Liver (tissue), 9 donors: ENCODE results near the gene MAN1C1. TPM values are rescaled to one million over a fixed set of nuclear protein-coding genes. Genes with fewer than 3 reads are reported as not detected.

Experiments used
- DNase-seq: peaks from one replicate; pipeline ENCODE4 v3.0.0-alpha.2; 2017; ENCODE audit warnings: low spot score
- H3K27ac ChIP-seq, 2 donors: one replicate each; pipeline ENCODE4 v1.7.0; 2013; ENCODE audit warnings: inconsistent platforms in 2 of 2, low read length in 2 of 2, control low read depth in 1 of 2, low read depth in 1 of 2, mild to moderate bottlenecking in 1 of 2
- H3K27me3 ChIP-seq, 4 donors: one replicate each; pipeline versions ENCODE4 v1.6.1 to v1.7.0; 2013; ENCODE audit warnings: low read length in 3 of 4, inconsistent platforms in 1 of 4, mild to moderate bottlenecking in 1 of 4, moderate library complexity in 1 of 4; ENCODE audit not compliant: control insufficient read depth in 4 of 4, insufficient read depth in 4 of 4
- H3K36me3 ChIP-seq, 4 donors: one replicate each; pipeline versions ENCODE4 v1.6.1 to v1.7.0; 2013; ENCODE audit warnings: low read length in 3 of 4, mild to moderate bottlenecking in 3 of 4, low read depth in 1 of 4, moderate library complexity in 1 of 4; ENCODE audit not compliant: control insufficient read depth in 4 of 4, insufficient read depth in 3 of 4
- H3K4me1 ChIP-seq, 4 donors: one replicate each; pipeline versions ENCODE4 v1.6.1 to v1.7.0; 2013; ENCODE audit warnings: low read length in 3 of 4, mild to moderate bottlenecking in 3 of 4, moderate library complexity in 1 of 4; ENCODE audit not compliant: control insufficient read depth in 4 of 4, insufficient read depth in 4 of 4
- H3K4me3 ChIP-seq, 3 donors: one replicate each; pipeline versions ENCODE4 v1.6.1 to v1.7.0; 2013; ENCODE audit warnings: low read length in 3 of 3, control low read depth in 1 of 3, low read depth in 1 of 3, mild to moderate bottlenecking in 1 of 3
- H3K9ac ChIP-seq, 2 donors: one replicate each; pipeline ENCODE4 v1.7.0; 2013; ENCODE audit warnings: low read length in 2 of 2, mild to moderate bottlenecking in 2 of 2, moderate library complexity in 2 of 2, control low read depth in 1 of 2, low read depth in 1 of 2
- H3K9me3 ChIP-seq, 4 donors: one replicate each; pipeline versions ENCODE4 v1.6.1 to v1.7.0; 2013; ENCODE audit warnings: low read length in 3 of 4; ENCODE audit not compliant: control insufficient read depth in 4 of 4
- ATF3 ChIP-seq: IDR thresholded peaks from 2 replicates; pipeline ENCODE4 v1.6.1; 2016; ENCODE audit warnings: antibody characterized with exemption
- CTCF ChIP-seq: fragments of 150-350 bp; IDR thresholded peaks from 2 replicates; pipeline ENCODE4 v1.5.1; 2017; ENCODE audit warnings: improper control_type of control experiment, low read depth, low read length; ENCODE audit not compliant: missing input control
- EGR1 ChIP-seq, 2 donors: IDR thresholded peaks; 2 replicates each; pipeline ENCODE4 v1.6.1; 2016 to 2018; ENCODE audit warnings: antibody characterized with exemption in 2 of 2, low read depth in 2 of 2
- FOXA1 ChIP-seq: IDR thresholded peaks from 2 replicates; pipeline ENCODE4 v1.6.1; 2016; ENCODE audit warnings: antibody characterized with exemption
- FOXA2 ChIP-seq: IDR thresholded peaks from 2 replicates; pipeline ENCODE4 v1.6.1; 2016; ENCODE audit warnings: antibody characterized with exemption
- GABPA ChIP-seq, 2 donors: IDR thresholded peaks in 1 of 2; conservative IDR thresholded peaks in 1 of 2; 2 replicates each; pipeline ENCODE4 v1.6.1; 2016; ENCODE audit warnings: antibody characterized with exemption in 2 of 2, mild to moderate bottlenecking in 1 of 2, moderate library complexity in 1 of 2
- HNF4A ChIP-seq, 2 donors: conservative IDR thresholded peaks; 2 replicates each; pipeline ENCODE4 v1.6.1; 2016; ENCODE audit warnings: antibody characterized with exemption in 2 of 2, mild to moderate bottlenecking in 2 of 2
- HNF4G ChIP-seq: IDR thresholded peaks from 2 replicates; pipeline ENCODE4 v1.6.1; 2016; ENCODE audit warnings: antibody characterized with exemption
- JUND ChIP-seq, 2 donors: IDR thresholded peaks; 2 replicates each; pipeline ENCODE4 v1.6.1; 2016; ENCODE audit warnings: antibody characterized with exemption in 2 of 2
- MAX ChIP-seq: IDR thresholded peaks from 2 replicates; pipeline ENCODE4 v1.6.1; 2016; ENCODE audit warnings: antibody characterized with exemption
- RAD21 ChIP-seq, 2 donors: IDR thresholded peaks; 2 replicates each; pipeline ENCODE4 v1.6.1; 2016; ENCODE audit warnings: antibody characterized with exemption in 2 of 2, mild to moderate bottlenecking in 2 of 2
- REST ChIP-seq: IDR thresholded peaks from 2 replicates; pipeline ENCODE4 v1.6.1; 2016; ENCODE audit warnings: antibody characterized with exemption, mild to moderate bottlenecking
- RXRA ChIP-seq, 2 donors: IDR thresholded peaks; 2 replicates each; pipeline ENCODE4 v1.6.1; 2017 to 2018; ENCODE audit warnings: antibody characterized with exemption in 2 of 2, mild to moderate bottlenecking in 1 of 2
- SP1 ChIP-seq: IDR thresholded peaks from 2 replicates; pipeline ENCODE4 v1.6.1; 2018; ENCODE audit warnings: antibody characterized with exemption, mild to moderate bottlenecking
- TAF1 ChIP-seq: conservative IDR thresholded peaks from 2 replicates; pipeline ENCODE4 v1.6.1; 2016; ENCODE audit warnings: antibody characterized with exemption, mild to moderate bottlenecking
- YY1 ChIP-seq: IDR thresholded peaks from 2 replicates; pipeline ENCODE4 v1.6.1; 2016; ENCODE audit warnings: antibody characterized with exemption, mild to moderate bottlenecking
- ZBTB33 ChIP-seq: IDR thresholded peaks from 2 replicates; pipeline ENCODE4 v1.6.1; 2016; ENCODE audit warnings: antibody characterized with exemption
- WGBS: extraction: QIAGEN DNeasy Blood & Tissue Kit; methylation state at CpG from one replicate; pipeline ENCODE4 v1.1.7; 2013; 5-methylcytosine and 5-hydroxymethylcytosine counted together
- polyA plus RNA-seq, 2 donors: library from polyadenylated mRNA; stranded (reverse) in 1 of 2; unstranded in 1 of 2; fragments of 200-250 nt in 1 of 2; fragments of >200 nt in 1 of 2; fragmentation: Nextera tagmentation in 1 of 2; extraction: Ambion mirVana in 1 of 2; gene quantifications; one replicate each; pipeline versions ENCODE4 v1.2.1 to v1.2.3, GENCODE V29; 2013 to 2015
- total RNA-seq, 2 donors: library from RNA; depleted of rRNA; stranded (reverse); fragments of >200 nt; gene quantifications; one replicate each; pipeline ENCODE4 v1.2.3, GENCODE V29; 2014
- donor health status: healthy.
- donor health status: healthy.
- donor health status: healthy.
- donor health status: healthy.
- donor health status: healthy.

The MAN1C1 gene
- total and polyA plus RNA-seq, 4 donors = 6.3 to 16.0 (median 8.1) TPM

GRCh38 chr1:25608488-25609178 lies 8.0 kb upstream of the MAN1C1 start (continued):
- TF ChIP-seq ATF3 (no peak), FOXA1 (no peak)

- H3K27ac ChIP-seq = no peak overlapping the region
- no peaks in the 10 kb centered on the region for H3K36me3 ChIP-seq
- WGBS = 78% methylated on average over 6 of the region's 6 CpGs
- no peaks in the 10 kb centered on the region for H3K9me3 ChIP-seq
- no peak for DNase-seq
- H3K9ac ChIP-seq = no peak overlapping the region
- TF ChIP-seq EGR1 (IDR thresholded peaks at IDR 0.05; ENCODE audit: low read depth in 2 of 2) (no peak), ZBTB33 (no peak), GABPA (IDR thresholded peaks at IDR 0.05 in 1 of 2, conservative IDR thresholded peaks at IDR 0.05 in 1 of 2) (no peak), ATF3 (no peak), CTCF (no peak), YY1 (no peak)
- H3K4me1 ChIP-seq = peaks cover 0 to 14% (median 7%) of the 10 kb centered on the region in 4 donors
- H3K4me3 ChIP-seq = no peak overlapping the region
- no peaks in the 10 kb centered on the region for H3K27me3 ChIP-seq
These were observed 6.7 kb upstream of the MAN1C1 start for GRCh38 chr1:25609921-25610320.

GRCh38 chr1:25610822-25611630 lies 5.6 kb upstream of the MAN1C1 start:
- WGBS = 57% methylated on average over 8 of the region's 8 CpGs
- no peak overlapping the region for H3K27ac ChIP-seq
- H3K4me3 ChIP-seq = no peak overlapping the region
- H3K27me3 ChIP-seq = no peaks in the 10 kb centered on the region
- H3K36me3 ChIP-seq = no peaks in the 10 kb centered on the region
- H3K9me3 ChIP-seq = no peaks in the 10 kb centered on the region
- H3K4me1 ChIP-seq = peaks cover 0 to 20% (median 13%) of the 10 kb centered on the region in 4 donors
- no peak for DNase-seq
- no peak overlapping the region for H3K9ac ChIP-seq
- TF ChIP-seq MAX (no peak), CTCF (peak; percentile 49), FOXA1 (no peak), SP1 (no peak), EGR1 (IDR thresholded peaks at IDR 0.05; ENCODE audit: low read depth in 2 of 2) (no peak), JUND (IDR thresholded peaks at IDR 0.05) (no peak), TAF1 (no peak), REST (no peak), RXRA (IDR thresholded peaks at IDR 0.05) (peak; percentile 35 to 40), HNF4A (conservative IDR thresholded peaks at IDR 0.05) (peak; percentile 28 to 53), HNF4G (peak; percentile 30), GABPA (IDR thresholded peaks at IDR 0.05 in 1 of 2, conservative IDR thresholded peaks at IDR 0.05 in 1 of 2) (no peak), RAD21 (IDR thresholded peaks at IDR 0.05) (peak; percentile 76 to 78), FOXA2 (no peak), YY1 (no peak)
